NCI-H510A (cell line): ENCODE results near the gene MORN3.

ENCODE experiments used
- DNase-seq: peaks from one replicate; lab custom pipeline; 2025; lab: John Stamatoyannopoulos, UW

Gene MORN3

GRCh38 chr12:121602766-121603165, 66.7 kb downstream of the MORN3 start:
- DNase-seq: no peak

- no peak for DNase-seq
Observed at GRCh38 chr12:121600702-121601336, 68.6 kb downstream of the MORN3 start.
